Measurements from ENCODE around the gene YIPF7.

YIPF7 gene

GRCh38 chr4:44616621-44617020 lies 34.8 kb downstream of the YIPF7 start:
- FAIRE-seq = no peak

- FAIRE-seq = no peak
Measured at GRCh38 chr4:44583393-44583792, 68.0 kb downstream of the YIPF7 start.

- no peak for FAIRE-seq
Measured at GRCh38 chr4:44580231-44580630, 71.2 kb downstream of the YIPF7 start.

GRCh38 chr4:44578954-44579353 lies 72.5 kb downstream of the YIPF7 start:
- no peak for FAIRE-seq

Measured in G401.6 (cell line).